Colon (tissue), 2 donors: ENCODE measurements around the gene ENTPD8.

Source experiments
- FAIRE-seq: peaks from 2 replicates; lab custom pipeline; 2012; peaks lifted over from hg19 to GRCh38; lab: Jason Lieb, UNC
- donor health status: control.
- donor health status: control.

ENTPD8 gene

GRCh38 chr9:137430723-137431415 is 10.3 kb downstream of the ENTPD8 start:
- FAIRE-seq, result no peak

- no peak for FAIRE-seq
Measured at GRCh38 chr9:137429974-137430722, 11.0 kb downstream of the ENTPD8 start.

DNA sequence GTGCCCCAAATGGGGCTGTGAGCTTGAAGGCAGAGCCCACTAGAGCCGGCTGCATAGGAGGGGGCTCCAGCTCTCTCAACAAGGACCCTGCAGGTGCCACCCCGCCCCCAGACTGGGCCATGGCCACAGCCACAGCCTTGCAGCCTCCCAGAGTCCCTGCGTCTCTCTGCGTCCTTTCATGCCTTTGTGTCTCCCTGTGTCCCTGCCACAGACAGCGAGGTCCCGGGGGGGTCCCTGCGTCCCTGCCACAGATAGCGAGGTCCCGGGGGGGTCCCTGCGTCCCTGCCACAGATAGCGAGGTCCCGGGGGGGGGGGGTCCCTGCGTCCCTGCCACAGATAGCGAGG is 11.6 kb downstream of the ENTPD8 start:
- FAIRE-seq, result no peak

DNA sequence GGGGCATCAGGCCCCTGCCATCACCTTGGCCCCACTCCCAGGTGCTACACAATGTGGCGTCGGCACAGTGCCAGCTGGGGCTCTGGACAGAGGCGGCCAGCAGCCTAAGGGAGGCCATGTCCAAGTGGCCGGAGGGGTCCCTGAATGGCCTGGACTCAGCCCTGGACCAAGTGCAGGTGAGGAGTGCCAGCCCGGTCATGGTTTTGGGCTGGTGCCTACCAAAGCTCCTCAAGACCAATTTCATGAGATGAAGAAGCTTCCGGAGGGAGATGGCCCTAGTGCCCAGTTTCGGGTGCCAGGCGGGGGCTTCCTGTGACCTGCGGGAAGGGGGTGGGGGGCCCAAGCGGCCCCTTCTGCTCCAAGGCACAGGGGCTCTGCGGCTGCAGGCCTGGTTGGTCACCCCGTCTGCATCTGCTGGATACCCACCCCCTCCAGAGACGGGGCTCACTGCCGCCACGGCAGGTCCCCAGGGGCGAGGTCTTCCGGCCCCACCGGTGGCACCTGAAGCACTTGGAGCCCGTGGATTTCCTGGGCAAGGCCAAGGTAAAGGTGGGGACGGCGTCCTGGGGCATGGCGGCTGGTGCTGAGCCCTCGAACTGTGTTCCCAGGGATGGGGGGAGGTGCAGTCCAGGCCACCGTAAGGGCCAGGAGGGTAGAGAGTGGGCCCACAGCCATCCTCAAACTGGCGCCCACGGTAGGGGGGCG is 12.2 kb downstream of the ENTPD8 start:
- FAIRE-seq, result no peak

GRCh38 chr9:137428311-137428630 is 12.9 kb downstream of the ENTPD8 start:
- FAIRE-seq, result no peak

- FAIRE-seq, result no peak
Measured at GRCh38 chr9:137427454-137428310, 13.5 kb downstream of the ENTPD8 start.

GRCh38 chr9:137426018-137426681 is 15.0 kb downstream of the ENTPD8 start:
- FAIRE-seq, result no peak

GRCh38 chr9:137423514-137424291 is 17.5 kb downstream of the ENTPD8 start:
- FAIRE-seq, result no peak

DNA sequence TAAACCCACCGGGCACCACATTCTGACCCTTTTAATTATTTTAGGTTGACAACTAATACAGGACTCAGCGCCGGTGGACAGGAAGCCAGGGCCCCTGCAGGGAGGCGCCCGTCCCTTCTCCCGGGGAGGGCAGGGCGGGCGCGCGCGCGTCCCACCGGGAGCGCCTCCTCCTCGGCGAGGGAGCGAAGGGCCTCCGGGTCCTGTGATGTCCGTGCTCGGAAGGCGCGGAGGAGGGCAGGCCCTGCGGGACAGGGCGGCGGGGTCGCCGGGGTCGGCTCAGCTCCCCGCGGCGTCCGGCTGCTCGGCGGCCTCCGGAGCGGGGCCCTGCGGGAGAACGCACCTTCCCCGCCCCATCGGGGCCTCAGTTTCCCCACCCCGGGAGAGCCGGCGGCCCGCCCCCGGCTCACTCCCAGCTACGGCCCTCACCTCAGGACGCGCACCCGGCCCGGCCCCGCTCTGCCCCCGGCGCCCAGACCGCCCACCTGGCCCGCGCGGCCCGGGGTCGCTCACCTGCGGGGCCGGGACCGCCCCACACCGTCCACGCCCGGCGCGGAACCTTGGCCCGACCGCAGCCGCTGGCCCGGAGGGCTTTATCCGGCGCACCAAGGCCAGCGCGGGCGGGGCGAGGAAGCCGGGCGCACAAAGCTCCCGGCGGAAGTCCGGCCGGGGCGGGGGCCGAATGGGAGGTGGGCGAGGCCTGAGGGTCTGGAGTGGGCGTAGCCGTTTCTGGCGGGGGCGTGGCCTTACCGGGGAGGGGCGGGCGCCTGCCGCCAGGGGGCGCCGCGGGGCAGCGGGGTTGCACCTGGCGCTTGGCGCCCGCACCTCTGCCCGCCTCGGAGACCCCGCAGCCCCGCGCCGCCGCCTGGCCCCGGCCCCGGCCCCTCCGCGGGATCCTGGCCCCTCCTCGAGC is 18.3 kb downstream of the ENTPD8 start, which contains the start of the genes EXD3 and NOXA1:
EXD3 (minus strand) TSS at position 559 of the 910 bp plus-strand sequence. CDS start 27,805 bp downstream, outside the sequence.
NOXA1 (plus strand) TSS at position 790 of the 910 bp plus-strand sequence. CDS start 137 bp downstream, outside the sequence.
- no peak for FAIRE-seq

GRCh38 chr9:137421838-137422603 is 19.1 kb downstream of the ENTPD8 start:
- no peak for FAIRE-seq

DNA sequence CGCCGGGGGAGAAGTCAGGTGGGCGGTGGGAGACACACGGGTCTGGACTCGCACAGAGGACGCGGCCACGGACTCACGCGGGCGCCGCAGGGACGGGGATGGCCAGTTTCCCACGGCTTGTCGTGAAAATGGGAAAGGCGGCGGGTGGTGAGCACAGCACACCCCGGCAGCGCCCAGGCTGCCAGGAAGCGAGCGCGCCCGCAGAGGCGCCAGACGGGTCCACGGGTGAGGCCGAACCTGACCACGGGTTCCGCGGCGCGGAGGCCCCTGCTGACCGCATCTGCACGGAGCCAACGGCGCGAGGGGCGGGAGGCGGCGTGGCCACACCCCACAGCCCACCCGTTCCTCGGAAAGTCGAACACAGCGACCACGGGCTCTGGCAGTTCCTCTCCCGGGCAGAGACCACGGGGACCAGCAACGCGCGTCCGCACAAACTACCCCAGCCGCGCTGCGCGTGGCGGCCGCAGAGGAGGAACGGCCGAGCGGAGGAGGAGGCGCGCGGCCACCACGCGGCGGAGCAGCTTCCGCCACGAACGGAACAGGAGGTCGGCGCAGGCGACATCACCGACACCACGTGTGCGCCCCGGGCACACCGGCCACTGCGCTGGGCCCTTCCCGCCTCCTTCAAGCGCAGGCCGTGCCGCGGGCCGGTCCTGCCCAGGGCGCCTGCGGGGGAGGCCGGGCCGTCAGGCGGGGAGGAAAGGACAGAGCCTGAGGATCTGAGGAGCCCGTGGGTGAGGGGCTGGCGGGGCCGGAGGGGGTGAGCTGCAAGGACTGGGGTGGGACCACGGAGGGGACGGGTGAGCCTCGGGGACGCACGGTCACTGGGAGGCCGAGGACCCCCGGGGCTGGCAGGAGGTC is 23.8 kb downstream of the ENTPD8 start:
- FAIRE-seq, result no peak

DNA sequence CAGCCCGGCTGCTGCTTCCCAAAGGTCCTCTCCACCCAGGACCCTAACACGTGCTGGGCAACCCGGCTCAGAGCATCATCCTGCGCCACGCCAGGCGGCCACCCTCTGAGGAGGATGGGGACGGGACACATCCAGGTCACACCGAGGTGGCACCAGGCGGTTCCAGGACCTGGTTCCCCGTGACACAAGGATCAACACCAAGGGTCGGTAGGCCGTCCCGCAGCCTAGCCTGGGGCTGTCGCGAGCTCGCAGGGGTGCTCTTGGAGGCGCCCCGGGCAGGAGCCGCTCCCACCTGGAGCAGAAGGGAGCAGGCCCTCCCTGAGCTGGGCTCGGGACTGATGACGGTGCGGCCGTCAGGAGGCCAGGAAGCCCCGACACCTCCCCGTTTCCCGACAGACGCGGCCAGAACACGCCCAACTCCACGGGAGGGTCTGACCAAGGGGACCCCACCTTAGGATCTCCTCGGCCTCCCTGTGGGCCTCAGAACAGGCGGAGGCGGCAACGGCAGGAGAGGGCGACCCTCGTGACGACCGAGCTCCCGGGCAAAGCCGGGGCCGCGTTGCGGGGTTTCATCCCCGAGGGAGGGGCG is 24.5 kb downstream of the ENTPD8 start:
- no peak for FAIRE-seq

DNA sequence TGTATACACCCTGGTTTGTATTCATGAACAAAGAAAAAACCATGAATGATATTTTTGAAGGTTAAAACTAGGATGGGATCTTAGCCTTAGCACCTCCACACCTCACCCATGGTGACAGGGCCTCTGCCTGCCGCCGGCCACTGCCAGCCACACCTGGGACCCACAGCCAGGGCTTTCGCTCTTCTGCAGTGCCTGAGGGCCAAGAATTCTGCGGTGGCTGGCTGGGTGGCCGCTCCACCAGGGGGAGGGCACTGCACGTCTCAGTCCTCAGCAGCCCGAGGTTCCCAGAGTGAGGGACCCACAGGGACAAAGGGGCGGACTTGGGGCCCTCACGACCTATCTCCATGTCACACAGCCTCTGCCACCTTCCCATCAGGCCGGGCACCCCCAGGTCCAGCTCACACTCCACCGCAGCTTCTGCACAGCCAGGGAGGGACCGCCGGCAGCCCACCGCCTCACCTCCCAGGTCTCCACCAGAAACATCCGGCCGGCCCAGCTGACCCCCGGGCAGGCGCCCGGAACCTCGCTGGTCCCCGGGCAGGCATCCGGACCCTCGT is 25.1 kb downstream of the ENTPD8 start:
- no peak for FAIRE-seq

DNA sequence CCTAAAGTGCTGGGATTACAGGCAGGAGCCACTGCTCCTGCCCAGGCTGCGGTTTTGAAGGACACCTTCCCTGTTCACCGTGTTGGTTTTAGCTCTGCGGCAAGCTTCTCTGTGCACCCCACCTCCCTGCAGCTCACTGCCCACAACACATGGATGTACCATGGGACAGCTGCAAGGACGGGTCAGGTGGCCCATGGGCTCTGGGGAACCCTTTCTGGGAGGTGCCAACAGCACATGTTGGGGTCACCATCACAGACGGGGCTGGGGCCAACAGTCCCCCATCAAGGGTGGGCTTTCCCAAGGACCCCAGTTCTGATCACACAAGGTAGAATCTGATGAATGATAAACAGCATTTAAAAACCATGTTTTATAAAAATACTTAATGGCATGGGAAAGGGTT is 25.7 kb downstream of the ENTPD8 start:
- no peak for FAIRE-seq

- no peak for FAIRE-seq
Measured at GRCh38 chr9:137412431-137412830, 28.7 kb downstream of the ENTPD8 start.

DNA sequence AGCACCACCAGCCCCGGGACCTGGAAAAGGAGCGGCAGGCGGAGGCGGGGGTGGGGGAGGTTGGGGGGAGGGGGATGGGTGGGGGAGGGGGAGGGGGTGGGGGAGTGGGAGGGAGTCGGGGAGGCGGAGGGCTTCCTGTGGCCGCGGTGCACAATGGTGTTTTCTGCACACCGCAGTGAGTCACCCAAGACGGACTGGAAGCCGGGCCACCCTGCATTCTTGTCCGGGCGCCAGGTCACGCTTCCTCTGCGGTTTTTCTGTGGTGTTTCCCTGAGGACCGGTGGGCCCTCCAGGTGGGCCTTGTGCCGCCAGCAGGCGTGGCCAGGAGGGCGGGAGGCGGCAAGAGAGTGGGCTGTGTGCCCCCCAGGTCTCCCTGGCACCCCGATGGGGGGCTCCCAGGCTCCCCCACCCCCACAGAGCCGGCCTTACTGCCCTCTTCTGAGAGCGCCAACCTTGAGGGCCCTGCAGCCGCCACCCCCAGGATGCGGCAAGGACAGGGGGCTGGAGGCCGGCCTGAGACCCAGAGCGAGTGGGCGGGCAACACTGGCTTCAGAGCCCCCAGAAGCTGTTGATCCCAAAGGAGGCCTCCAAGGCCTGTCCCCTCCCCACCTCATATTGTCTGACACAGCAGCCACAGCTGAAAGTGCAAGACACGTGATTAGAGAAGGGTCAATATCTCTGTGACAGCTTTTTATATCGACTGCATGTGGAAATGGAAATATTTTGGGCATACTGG is 29.3 kb downstream of the ENTPD8 start:
- no peak for FAIRE-seq

DNA sequence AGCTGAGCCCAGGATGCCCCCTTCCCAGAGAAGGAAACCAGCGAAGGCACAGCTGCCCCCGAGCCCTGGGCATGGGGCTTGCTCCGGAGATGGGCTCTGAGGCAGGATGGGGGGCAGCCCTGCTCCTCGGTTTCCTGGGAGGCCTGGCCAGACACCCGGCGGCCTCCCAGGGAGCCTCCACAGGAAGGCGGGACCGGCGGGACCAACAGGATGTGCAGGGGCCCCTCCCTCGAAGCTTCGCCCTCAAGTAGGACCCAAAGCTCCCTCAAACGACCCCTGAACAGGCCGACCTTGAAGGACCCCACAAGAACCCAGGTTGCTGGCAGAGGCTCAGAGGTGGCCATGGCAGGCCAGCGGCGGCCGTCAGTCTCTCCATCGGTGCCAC is 29.9 kb downstream of the ENTPD8 start:
- no peak for FAIRE-seq
